Measurements from ENCODE around the gene CCSER1. TPM values are rescaled to one million over a fixed set of nuclear protein-coding genes. Genes with fewer than 3 reads are reported as not detected.

Gene CCSER1
- total RNA-seq, 1 donor from 2014 or later = 18.1 TPM

- H3K9me3 Mint-ChIP-seq = no peaks in the 10 kb centered on the region
Measured at GRCh38 chr4:90227177-90227576, 100.0 kb downstream of the CCSER1 start.

GRCh38 chr4:90234916-90235547 is 107.8 kb downstream of the CCSER1 start:
- peaks cover 16% of the 10 kb centered on the region for H3K4me1 Mint-ChIP-seq (ENCODE audit: unreplicated experiment)
- H3K9me3 Mint-ChIP-seq = no peaks in the 10 kb centered on the region
- no peak for TF ChIP-seq CTCF (conservative IDR thresholded peaks at IDR 0.05)
- no peak overlapping the region for H3K27ac Mint-ChIP-seq
- no peak for DNase-seq (ENCODE audit: extremely low spot score, unreplicated experiment)
- no peaks in the 10 kb centered on the region for H3K27me3 Mint-ChIP-seq
- H3K36me3 Mint-ChIP-seq = no peaks in the 10 kb centered on the region
- H3K4me3 Mint-ChIP-seq = no peak overlapping the region

More at GRCh38 chr4:90227177-90227576, 100.0 kb downstream of the CCSER1 start:
- H3K36me3 Mint-ChIP-seq = no peaks in the 10 kb centered on the region
- H3K4me1 Mint-ChIP-seq (ENCODE audit: unreplicated experiment) = no peaks in the 10 kb centered on the region
- H3K27me3 Mint-ChIP-seq = no peaks in the 10 kb centered on the region
- H3K4me3 Mint-ChIP-seq = no peak overlapping the region
- DNase-seq (ENCODE audit: extremely low spot score, unreplicated experiment) = no peak
- TF ChIP-seq CTCF (conservative IDR thresholded peaks at IDR 0.05) = no peak
- H3K27ac Mint-ChIP-seq = no peak overlapping the region

GRCh38 chr4:90237751-90238530 is 110.7 kb downstream of the CCSER1 start:
- Mint-ChIP-seq H3K27ac (no peak overlapping the region), H3K9me3 (no peaks in the 10 kb centered on the region), H3K4me1 (ENCODE audit: unreplicated experiment) (peaks cover 16% of the 10 kb centered on the region), H3K27me3 (no peaks in the 10 kb centered on the region), H3K4me3 (no peak overlapping the region), H3K36me3 (no peaks in the 10 kb centered on the region)
- DNase-seq (ENCODE audit: extremely low spot score, unreplicated experiment) = no peak
- no peak for TF ChIP-seq CTCF (conservative IDR thresholded peaks at IDR 0.05)

- Mint-ChIP-seq H3K9me3 (no peaks in the 10 kb centered on the region), H3K4me3 (no peak overlapping the region), H3K27me3 (no peaks in the 10 kb centered on the region), H3K4me1 (ENCODE audit: unreplicated experiment) (peaks cover 13% of the 10 kb centered on the region), H3K27ac (no peak overlapping the region), H3K36me3 (no peaks in the 10 kb centered on the region)
- no peak for DNase-seq (ENCODE audit: extremely low spot score, unreplicated experiment)
- TF ChIP-seq CTCF (conservative IDR thresholded peaks at IDR 0.05) = no peak
Measured at GRCh38 chr4:90240333-90240732, 113.1 kb downstream of the CCSER1 start.

GRCh38 chr4:90241008-90241407 is 113.8 kb downstream of the CCSER1 start:
- DNase-seq (ENCODE audit: extremely low spot score, unreplicated experiment) = no peak
- H3K4me3 Mint-ChIP-seq = no peak overlapping the region
- TF ChIP-seq CTCF (conservative IDR thresholded peaks at IDR 0.05) = no peak
- peaks cover 10% of the 10 kb centered on the region for H3K4me1 Mint-ChIP-seq (ENCODE audit: unreplicated experiment)
- no peaks in the 10 kb centered on the region for H3K27me3 Mint-ChIP-seq
- no peaks in the 10 kb centered on the region for H3K36me3 Mint-ChIP-seq
- no peaks in the 10 kb centered on the region for H3K9me3 Mint-ChIP-seq
- no peak overlapping the region for H3K27ac Mint-ChIP-seq
